ENCODE results near the gene ASRGL1.

Gene ASRGL1

DNA sequence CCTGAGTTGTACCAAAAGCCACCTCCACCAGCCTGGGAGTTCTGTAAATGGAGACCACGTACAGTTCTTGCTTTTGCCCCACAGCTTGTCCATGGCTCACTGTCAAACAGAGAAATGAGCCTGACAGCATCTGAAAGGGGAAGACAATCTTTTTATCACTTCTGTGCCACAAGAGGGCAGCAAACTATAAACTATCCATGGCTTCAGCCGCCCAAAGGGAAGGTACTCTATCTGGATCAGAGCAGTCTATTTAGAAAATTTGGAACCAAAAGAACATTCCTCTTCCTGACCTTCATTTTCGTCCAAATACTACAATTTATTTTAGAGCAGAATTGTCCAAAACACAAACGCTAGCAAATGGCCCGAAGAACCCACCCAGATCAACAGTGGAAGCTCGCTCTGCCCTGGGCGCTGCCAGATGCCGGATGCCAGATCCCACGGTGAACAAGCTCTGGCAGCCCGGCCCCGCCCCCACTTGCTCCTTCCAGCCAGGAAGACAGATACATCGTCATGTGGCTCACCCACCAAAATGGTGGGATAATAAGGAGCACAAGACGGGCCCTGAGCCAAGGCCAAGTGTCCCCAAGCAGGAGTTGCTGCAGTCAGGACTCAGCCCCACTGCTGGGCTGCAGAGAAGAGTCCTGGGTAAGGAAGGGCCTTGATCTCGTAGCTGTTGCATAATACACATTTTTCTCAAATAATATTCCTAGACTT lies 57.7 kb downstream of the ASRGL1 start:
- Histone ChIP-seq H3K27ac (ENCODE audit: low read depth, low read length) (peak overlapping the region; percentile 67), H3K9ac (ENCODE audit: low read length) (peak overlapping the region; percentile 17), H3K27me3 (ENCODE audit: control insufficient read depth in 1 of 2, insufficient read depth in 2 of 2, low read length in 2 of 2) (no peaks in the 10 kb centered on the region), H3K4me3 (ENCODE audit: low read depth in 1 of 2, low read length in 2 of 2) (peak overlapping the region; percentile 11 to 56), H3K9me3 (ENCODE audit: low read length) (no peaks in the 10 kb centered on the region), H3K36me3 (ENCODE audit: insufficient read depth, low read length) (no peaks in the 10 kb centered on the region), H3K4me1 (ENCODE audit: insufficient read depth, low read length) (peaks cover 40% of the 10 kb centered on the region)

DNA sequence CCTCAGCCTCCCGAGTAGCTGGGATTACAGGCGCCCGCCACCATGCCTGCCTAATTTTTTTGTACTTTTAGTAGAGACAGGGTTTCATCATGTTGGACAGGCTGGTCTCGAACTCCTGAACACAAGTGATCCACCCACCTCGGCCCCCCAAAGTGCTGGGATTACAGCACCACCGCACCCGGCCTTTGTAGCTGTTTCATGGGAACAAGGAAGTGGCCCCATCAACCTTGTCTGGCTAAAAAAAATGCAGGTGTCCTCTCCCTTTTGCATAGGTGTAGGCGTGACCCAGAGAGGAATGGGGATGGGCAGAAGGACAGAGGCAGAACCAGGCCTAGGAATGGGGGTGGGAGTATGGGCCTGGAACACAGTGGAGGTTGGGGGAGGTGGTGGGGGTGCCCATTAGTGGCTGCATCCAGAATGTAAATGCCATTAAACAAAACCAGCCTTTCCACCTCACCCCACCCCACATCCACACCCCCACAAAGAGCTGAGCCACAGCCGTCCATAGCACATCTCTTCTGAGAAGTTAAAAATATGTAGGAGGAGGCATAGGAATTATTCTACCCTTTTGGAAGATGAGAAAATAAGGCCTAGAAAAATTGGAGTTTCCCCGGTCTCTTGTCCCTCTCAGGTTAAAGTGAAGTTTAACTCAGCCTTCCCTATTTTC lies 58.8 kb downstream of the ASRGL1 start:
- no peak overlapping the region for H3K9ac ChIP-seq (ENCODE audit: low read length)
- H3K4me3 ChIP-seq (ENCODE audit: low read depth in 1 of 2, low read length in 2 of 2) = no peak overlapping the region
- H3K9me3 ChIP-seq (ENCODE audit: low read length) = no peaks in the 10 kb centered on the region
- peak overlapping the region; percentile 57 for H3K27ac ChIP-seq (ENCODE audit: low read depth, low read length)
- H3K4me1 ChIP-seq (ENCODE audit: insufficient read depth, low read length) = peaks cover 50% of the 10 kb centered on the region
- no peaks in the 10 kb centered on the region for H3K36me3 ChIP-seq (ENCODE audit: insufficient read depth, low read length)
- no peaks in the 10 kb centered on the region for H3K27me3 ChIP-seq (ENCODE audit: control insufficient read depth in 1 of 2, insufficient read depth in 2 of 2, low read length in 2 of 2)

DNA sequence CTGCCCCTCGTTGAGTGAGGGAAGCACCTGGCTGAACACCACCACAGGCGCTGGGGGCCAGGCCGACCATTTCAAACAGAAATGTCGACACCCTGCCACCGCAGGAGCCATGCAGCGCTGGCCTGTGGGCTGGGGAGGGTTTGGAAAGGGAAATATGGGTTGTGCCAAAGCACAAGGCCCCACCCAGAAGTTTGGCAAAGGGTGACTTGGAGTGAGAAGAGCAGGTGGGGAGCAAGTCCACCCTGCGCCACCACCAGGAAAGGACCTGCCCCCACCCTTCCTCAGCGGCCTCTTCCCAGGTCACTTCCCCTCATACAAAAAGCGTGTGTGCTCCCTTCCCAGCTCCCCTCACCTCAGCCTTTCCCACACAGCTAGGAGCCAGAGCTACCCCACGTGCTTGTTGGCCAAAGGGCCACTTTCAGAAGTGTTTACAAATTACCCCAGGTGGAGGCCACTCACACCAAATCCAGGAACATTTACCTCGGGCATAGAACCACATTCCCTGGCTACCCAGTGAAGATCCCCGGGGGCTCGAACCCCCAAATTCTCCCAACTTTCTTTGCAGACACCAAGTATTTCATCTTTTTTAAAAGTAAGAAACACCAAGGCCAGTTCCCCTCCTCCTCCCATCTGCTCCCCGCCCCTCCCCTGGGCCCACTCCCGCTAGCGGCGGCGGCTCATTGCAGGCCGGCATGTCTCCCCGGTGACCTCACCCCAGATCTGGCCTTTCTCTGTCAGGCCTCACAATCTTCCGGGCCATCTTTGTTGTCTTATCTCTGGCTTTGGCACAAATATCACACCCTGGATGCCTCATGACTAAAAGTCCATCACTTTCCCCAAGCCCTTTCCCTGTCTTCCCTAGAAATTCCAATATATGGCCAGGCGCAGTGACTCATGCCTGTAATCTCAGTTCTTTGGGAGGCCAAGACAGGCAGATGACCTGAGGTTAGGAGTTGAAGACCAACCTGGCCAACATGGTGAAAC lies 61.1 kb downstream of the ASRGL1 start:
- Histone ChIP-seq H3K4me1 (ENCODE audit: insufficient read depth, low read length) (peaks cover 73% of the 10 kb centered on the region), H3K36me3 (ENCODE audit: insufficient read depth, low read length) (no peaks in the 10 kb centered on the region), H3K9me3 (ENCODE audit: low read length) (no peaks in the 10 kb centered on the region), H3K9ac (ENCODE audit: low read length) (peak overlapping the region; percentile 59), H3K4me3 (ENCODE audit: low read depth in 1 of 2, low read length in 2 of 2) (no peak overlapping the region), H3K27me3 (ENCODE audit: control insufficient read depth in 1 of 2, insufficient read depth in 2 of 2, low read length in 2 of 2) (no peaks in the 10 kb centered on the region), H3K27ac (ENCODE audit: low read depth, low read length) (peak overlapping the region; percentile 88)

DNA sequence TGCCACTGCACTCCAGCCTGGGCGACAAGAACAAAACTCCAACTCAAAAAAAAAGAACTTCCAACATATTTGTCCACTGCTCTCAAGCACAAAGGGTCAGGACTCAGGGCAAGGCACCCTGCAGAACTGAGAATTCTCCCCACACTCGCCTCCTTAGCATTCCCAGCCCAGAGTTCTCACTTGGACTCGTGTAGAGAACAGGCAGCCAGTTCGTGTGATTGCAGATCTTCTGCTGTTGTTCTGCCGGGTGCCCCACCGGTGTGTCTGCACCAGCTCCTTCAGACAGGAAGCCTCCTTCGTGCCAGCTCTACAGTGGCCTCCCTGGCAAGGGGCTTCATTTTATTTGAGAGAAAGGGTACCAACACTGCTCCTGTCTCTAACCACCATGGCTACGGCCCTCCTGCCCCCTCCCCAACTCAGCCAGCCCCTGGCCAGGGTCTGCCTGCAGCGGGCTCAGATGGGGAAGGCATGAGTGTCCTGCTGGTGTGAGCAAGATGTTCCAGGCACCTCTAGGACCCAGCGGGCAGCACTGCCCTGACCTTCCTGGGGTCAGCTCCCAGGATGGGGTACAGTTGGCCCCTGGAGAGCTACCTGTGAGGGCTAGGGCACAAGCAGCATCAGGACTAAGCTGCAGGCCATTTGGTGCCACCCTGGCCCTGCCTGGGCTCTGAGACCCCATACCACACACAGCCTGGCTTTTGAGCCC lies 62.1 kb downstream of the ASRGL1 start:
- peaks cover 78% of the 10 kb centered on the region for H3K4me1 ChIP-seq (ENCODE audit: insufficient read depth, low read length)

DNA sequence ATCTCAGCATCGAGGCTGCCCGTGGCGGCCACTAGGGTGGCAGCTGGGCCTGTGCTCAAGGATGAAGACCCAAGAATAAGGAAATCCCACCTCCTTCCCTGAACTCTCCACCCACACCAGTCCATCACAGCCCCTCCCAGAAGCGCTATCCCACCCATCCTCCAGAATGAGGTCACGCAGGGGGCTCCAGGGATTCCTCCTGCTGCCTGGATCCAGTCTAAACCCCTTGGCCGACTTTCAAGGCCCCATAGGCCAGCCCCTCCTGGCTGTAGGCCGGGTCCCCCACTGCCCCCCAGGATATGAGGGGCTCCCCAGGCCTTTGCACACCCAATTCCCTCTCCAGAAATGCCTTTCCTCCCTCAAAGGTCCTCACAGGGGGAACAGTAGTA lies 62.6 kb downstream of the ASRGL1 start:
- H3K36me3 ChIP-seq (ENCODE audit: insufficient read depth, low read length) = no peaks in the 10 kb centered on the region
- peaks cover 73% of the 10 kb centered on the region for H3K4me1 ChIP-seq (ENCODE audit: insufficient read depth, low read length)
- peak overlapping the region in 1 of 2 donors; percentile 22 for H3K4me3 ChIP-seq (ENCODE audit: low read depth in 1 of 2, low read length in 2 of 2)
- H3K27ac ChIP-seq (ENCODE audit: low read depth, low read length) = peak overlapping the region; percentile 88
- no peaks in the 10 kb centered on the region for H3K9me3 ChIP-seq (ENCODE audit: low read length)
- H3K9ac ChIP-seq (ENCODE audit: low read length) = peak overlapping the region; percentile 62
- no peaks in the 10 kb centered on the region for H3K27me3 ChIP-seq (ENCODE audit: control insufficient read depth in 1 of 2, insufficient read depth in 2 of 2, low read length in 2 of 2)

More for the DNA sequence above, 62.1 kb downstream of the ASRGL1 start:
- H3K4me3 ChIP-seq (ENCODE audit: low read depth in 1 of 2, low read length in 2 of 2) = peak overlapping the region in 1 of 2 donors; percentile 22
- peak overlapping the region; percentile 62 for H3K9ac ChIP-seq (ENCODE audit: low read length)
- peak overlapping the region; percentile 88 for H3K27ac ChIP-seq (ENCODE audit: low read depth, low read length)
- no peaks in the 10 kb centered on the region for H3K36me3 ChIP-seq (ENCODE audit: insufficient read depth, low read length)
- no peaks in the 10 kb centered on the region for H3K9me3 ChIP-seq (ENCODE audit: low read length)
- H3K27me3 ChIP-seq (ENCODE audit: control insufficient read depth in 1 of 2, insufficient read depth in 2 of 2, low read length in 2 of 2) = no peaks in the 10 kb centered on the region

DNA sequence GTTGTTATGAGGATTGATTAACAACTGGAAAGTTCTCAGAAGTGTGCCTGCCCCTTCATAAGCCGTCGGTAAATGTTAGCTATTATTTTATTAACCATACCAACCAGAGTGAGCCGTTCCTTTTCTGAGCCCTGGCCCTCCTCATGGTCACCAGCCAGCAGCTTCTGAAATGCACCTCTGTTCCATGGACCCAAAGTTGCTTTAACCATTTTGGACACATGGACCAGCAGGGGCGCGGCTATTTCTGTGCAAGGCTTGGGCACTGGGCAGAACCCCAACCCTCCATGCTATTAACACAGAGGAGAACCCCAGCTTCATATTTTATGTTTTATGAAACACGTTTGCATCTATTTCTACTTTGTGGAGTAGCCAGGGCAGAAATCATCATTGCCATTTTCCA lies 63.0 kb downstream of the ASRGL1 start:
- H3K36me3 ChIP-seq (ENCODE audit: insufficient read depth, low read length) = no peaks in the 10 kb centered on the region
- peak overlapping the region in 1 of 2 donors; percentile 22 for H3K4me3 ChIP-seq (ENCODE audit: low read depth in 1 of 2, low read length in 2 of 2)
- no peaks in the 10 kb centered on the region for H3K27me3 ChIP-seq (ENCODE audit: control insufficient read depth in 1 of 2, insufficient read depth in 2 of 2, low read length in 2 of 2)
- peak overlapping the region; percentile 62 for H3K9ac ChIP-seq (ENCODE audit: low read length)
- H3K9me3 ChIP-seq (ENCODE audit: low read length) = no peaks in the 10 kb centered on the region
- H3K27ac ChIP-seq (ENCODE audit: low read depth, low read length) = peak overlapping the region; percentile 88
- peaks cover 71% of the 10 kb centered on the region for H3K4me1 ChIP-seq (ENCODE audit: insufficient read depth, low read length)

DNA sequence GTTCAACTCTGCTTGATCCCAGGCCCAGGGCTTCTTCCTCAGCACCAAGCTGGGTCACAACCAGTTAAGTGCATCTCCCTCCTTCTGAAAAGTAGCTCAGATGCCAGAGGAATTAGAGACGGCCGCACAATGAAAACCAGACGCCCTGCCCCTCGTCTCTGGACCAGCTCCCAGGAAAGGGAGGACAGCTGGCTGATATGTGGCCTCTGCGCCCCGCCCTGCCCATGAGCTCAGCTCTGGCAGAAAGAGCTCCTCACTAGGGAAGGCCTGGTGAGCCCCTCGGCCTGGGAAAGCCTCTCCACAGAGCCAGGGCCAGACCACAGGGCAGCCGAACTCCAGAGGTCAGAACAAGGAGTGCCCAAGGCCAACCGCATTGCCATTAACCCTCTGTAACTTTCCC lies 63.5 kb downstream of the ASRGL1 start:
- H3K27ac ChIP-seq (ENCODE audit: low read depth, low read length) = peak overlapping the region; percentile 88
- no peaks in the 10 kb centered on the region for H3K27me3 ChIP-seq (ENCODE audit: control insufficient read depth in 1 of 2, insufficient read depth in 2 of 2, low read length in 2 of 2)
- H3K9ac ChIP-seq (ENCODE audit: low read length) = peak overlapping the region; percentile 66
- H3K4me1 ChIP-seq (ENCODE audit: insufficient read depth, low read length) = peaks cover 68% of the 10 kb centered on the region
- no peaks in the 10 kb centered on the region for H3K9me3 ChIP-seq (ENCODE audit: low read length)
- no peaks in the 10 kb centered on the region for H3K36me3 ChIP-seq (ENCODE audit: insufficient read depth, low read length)
- peak overlapping the region in 1 of 2 donors; percentile 22 for H3K4me3 ChIP-seq (ENCODE audit: low read depth in 1 of 2, low read length in 2 of 2)

DNA sequence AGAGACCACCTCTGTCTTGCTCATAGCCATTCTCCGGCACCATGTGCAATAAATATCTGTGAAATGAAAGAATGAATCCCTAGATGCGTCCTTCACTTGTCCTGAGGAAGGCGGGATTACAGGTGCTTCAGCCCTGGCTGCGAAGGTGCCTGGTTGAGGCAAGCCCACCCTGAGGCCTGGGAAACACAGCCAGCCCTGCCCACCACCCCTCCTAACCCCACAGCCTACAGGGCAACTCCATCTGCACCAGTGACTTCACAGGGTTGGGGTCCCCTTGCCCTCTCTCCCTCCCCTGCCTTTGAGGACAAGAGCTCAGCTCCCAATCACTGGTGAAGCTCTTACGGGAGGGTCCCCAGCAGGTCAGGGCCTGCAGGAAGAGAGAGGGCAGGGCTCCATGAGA lies 64.1 kb downstream of the ASRGL1 start:
- Histone ChIP-seq H3K36me3 (ENCODE audit: insufficient read depth, low read length) (no peaks in the 10 kb centered on the region), H3K27ac (ENCODE audit: low read depth, low read length) (peak overlapping the region; percentile 75), H3K9ac (ENCODE audit: low read length) (peak overlapping the region; percentile 66), H3K4me3 (ENCODE audit: low read depth in 1 of 2, low read length in 2 of 2) (peak overlapping the region in 1 of 2 donors; percentile 22), H3K9me3 (ENCODE audit: low read length) (no peaks in the 10 kb centered on the region), H3K27me3 (ENCODE audit: control insufficient read depth in 1 of 2, insufficient read depth in 2 of 2, low read length in 2 of 2) (no peaks in the 10 kb centered on the region), H3K4me1 (ENCODE audit: insufficient read depth, low read length) (peaks cover 67% of the 10 kb centered on the region)

DNA sequence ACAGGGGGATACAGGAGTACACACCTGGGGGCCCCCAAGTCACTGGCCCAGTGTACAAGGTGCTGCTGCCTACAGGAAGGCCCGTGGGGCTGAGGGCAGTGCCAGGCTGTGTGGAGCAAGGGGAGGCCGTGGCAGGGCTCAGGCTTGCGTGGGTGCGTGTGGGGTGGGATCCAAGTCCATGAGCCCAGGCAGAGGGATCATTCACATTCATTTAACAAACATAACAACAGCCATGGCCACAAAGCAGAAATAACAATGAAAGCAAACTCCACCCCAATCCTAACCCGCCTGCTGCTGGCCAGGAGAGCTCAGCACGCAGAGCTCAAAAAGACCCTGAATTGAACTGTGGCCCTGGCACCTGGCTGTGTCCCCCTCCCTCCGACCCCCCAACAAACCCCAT lies 64.6 kb downstream of the ASRGL1 start:
- Histone ChIP-seq H3K36me3 (ENCODE audit: insufficient read depth, low read length) (no peaks in the 10 kb centered on the region), H3K4me1 (ENCODE audit: insufficient read depth, low read length) (peaks cover 62% of the 10 kb centered on the region), H3K4me3 (ENCODE audit: low read depth in 1 of 2, low read length in 2 of 2) (peak overlapping the region in 1 of 2 donors; percentile 2), H3K27me3 (ENCODE audit: control insufficient read depth in 1 of 2, insufficient read depth in 2 of 2, low read length in 2 of 2) (no peaks in the 10 kb centered on the region), H3K9ac (ENCODE audit: low read length) (peak overlapping the region; percentile 66), H3K27ac (ENCODE audit: low read depth, low read length) (peak overlapping the region; percentile 75), H3K9me3 (ENCODE audit: low read length) (no peaks in the 10 kb centered on the region)

DNA sequence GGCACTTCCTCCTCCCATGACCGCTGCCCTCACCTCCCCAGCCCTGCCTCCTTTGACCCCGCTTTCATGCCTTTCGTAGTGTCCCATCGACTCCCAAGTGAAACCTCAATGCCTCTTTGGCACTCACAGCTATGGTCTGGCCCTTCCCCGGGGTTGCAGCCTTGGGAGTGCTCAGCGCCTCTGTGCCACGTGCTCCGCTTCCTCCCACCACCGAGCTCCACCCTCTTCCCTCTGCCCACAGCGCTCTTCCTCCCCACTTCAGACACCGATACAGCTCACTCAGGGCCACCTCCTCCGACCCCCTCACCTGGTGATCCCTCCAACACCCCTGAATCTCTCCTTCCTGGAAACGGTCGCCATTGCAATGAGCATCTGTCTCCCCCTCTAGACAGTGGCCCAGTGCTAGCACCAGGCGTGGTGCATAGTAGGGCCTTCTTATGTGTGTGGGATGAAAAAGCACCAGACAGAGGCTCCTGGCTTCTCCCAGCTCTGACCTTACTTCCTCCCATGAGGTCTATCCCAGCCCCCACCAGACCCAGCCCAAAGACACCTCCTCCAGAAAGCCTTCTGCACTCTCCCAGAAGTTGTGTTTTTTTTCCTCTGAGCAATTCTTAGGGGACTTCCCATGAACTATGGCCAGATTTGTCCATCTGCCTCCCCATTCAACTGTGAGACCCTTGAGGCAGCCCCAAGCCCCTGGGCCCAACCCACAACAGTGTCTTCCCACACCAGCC lies 65.1 kb downstream of the ASRGL1 start:
- no peaks in the 10 kb centered on the region for H3K9me3 ChIP-seq (ENCODE audit: low read length)
- peak overlapping the region; percentile 66 for H3K9ac ChIP-seq (ENCODE audit: low read length)
- peak overlapping the region; percentile 75 for H3K27ac ChIP-seq (ENCODE audit: low read depth, low read length)
- peak overlapping the region in 1 of 2 donors; percentile 2 for H3K4me3 ChIP-seq (ENCODE audit: low read depth in 1 of 2, low read length in 2 of 2)
- no peaks in the 10 kb centered on the region for H3K27me3 ChIP-seq (ENCODE audit: control insufficient read depth in 1 of 2, insufficient read depth in 2 of 2, low read length in 2 of 2)
- H3K36me3 ChIP-seq (ENCODE audit: insufficient read depth, low read length) = no peaks in the 10 kb centered on the region
- peaks cover 62% of the 10 kb centered on the region for H3K4me1 ChIP-seq (ENCODE audit: insufficient read depth, low read length)
